ENCODE measurements around the gene WDR89. TPM values are rescaled to one million over a fixed set of nuclear protein-coding genes. Genes with fewer than 3 reads are reported as not detected.

The WDR89 gene
- total and polyA plus RNA-seq, 4 donors, result 7.0 to 17.9 (median 8.7) TPM

DNA sequence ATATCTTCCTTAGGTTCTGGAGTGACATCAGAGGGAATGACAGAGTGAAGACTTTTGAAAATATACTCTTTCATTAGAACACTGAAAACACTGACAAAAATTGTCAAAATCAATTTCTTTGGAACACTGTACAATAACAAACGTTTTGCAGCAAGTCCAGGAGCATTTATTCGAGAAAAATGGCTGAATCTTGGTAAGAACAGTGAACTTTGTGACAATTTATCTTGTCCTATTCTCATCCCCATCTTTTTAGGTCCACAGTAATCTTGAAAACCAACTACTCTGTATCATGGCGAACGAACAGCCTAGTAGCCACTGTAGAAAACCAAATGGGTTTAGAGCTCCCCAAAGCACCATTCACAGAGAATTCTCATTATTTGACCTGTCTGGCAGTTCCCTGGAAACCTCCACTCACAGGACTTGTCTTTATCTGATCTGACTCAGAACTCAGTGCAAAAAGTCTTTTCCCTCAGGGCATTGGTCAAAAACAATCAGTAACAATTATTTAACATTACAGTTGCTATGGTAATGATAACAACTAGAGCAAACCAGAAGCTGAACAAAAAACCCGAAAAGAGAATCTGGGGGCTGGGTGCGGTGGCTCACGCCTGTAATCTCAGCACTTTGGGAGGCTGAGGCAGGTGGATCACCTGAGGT is 78.2 kb downstream of the WDR89 start:
- Histone ChIP-seq H3K27me3 (ENCODE audit: control insufficient read depth in 3 of 3, insufficient read depth in 3 of 3, low read length in 2 of 3) (no peaks in the 10 kb centered on the region), H3K9me3 (ENCODE audit: control insufficient read depth in 4 of 4, insufficient read depth in 3 of 4, low read length in 3 of 4) (no peaks in the 10 kb centered on the region), H3K9ac (ENCODE audit: insufficient read depth in 1 of 2, low read length in 2 of 2) (no peak overlapping the region), H3K36me3 (ENCODE audit: control insufficient read depth in 4 of 4, insufficient read depth in 4 of 4, low read length in 4 of 4) (no peaks in the 10 kb centered on the region), H3K4me3 (no peak overlapping the region), H3K4me1 (ENCODE audit: control insufficient read depth in 5 of 5, insufficient read depth in 5 of 5, low read length in 5 of 5) (no peaks in the 10 kb centered on the region), H3K27ac (ENCODE audit: low read depth in 1 of 2, low read length in 1 of 2) (no peak overlapping the region)
- 85 to 91% methylated on average over 7 of the region's 7 CpGs for WGBS, 2 donors
- DNase-seq, result no peak
- TF ChIP-seq, protein P1, sequence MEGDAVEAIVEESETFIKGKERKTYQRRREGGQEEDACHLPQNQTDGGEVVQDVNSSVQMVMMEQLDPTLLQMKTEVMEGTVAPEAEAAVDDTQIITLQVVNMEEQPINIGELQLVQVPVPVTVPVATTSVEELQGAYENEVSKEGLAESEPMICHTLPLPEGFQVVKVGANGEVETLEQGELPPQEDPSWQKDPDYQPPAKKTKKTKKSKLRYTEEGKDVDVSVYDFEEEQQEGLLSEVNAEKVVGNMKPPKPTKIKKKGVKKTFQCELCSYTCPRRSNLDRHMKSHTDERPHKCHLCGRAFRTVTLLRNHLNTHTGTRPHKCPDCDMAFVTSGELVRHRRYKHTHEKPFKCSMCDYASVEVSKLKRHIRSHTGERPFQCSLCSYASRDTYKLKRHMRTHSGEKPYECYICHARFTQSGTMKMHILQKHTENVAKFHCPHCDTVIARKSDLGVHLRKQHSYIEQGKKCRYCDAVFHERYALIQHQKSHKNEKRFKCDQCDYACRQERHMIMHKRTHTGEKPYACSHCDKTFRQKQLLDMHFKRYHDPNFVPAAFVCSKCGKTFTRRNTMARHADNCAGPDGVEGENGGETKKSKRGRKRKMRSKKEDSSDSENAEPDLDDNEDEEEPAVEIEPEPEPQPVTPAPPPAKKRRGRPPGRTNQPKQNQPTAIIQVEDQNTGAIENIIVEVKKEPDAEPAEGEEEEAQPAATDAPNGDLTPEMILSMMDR (IDR thresholded peaks at IDR 0.05; ENCODE audit: control extremely low read depth, extremely low read depth), result no peak
- no peak for ATAC-seq (ENCODE audit: insufficient read depth, low FRiP score)

GRCh38 chr14:63562405-63562804 is 79.3 kb downstream of the WDR89 start:
- WGBS, 2 donors, result 81 to 88% methylated on average over 3 of the region's 3 CpGs
- ATAC-seq (ENCODE audit: insufficient read depth, low FRiP score) (no peak), DNase-seq (no peak)
- H3K27ac ChIP-seq (ENCODE audit: low read depth in 1 of 2, low read length in 1 of 2), result no peak overlapping the region
- H3K9ac ChIP-seq (ENCODE audit: insufficient read depth in 1 of 2, low read length in 2 of 2), result no peak overlapping the region
- H3K4me1 ChIP-seq (ENCODE audit: control insufficient read depth in 5 of 5, insufficient read depth in 5 of 5, low read length in 5 of 5), result no peaks in the 10 kb centered on the region
- TF ChIP-seq, protein P1 (IDR thresholded peaks at IDR 0.05; ENCODE audit: control extremely low read depth, extremely low read depth), result no peak
- H3K9me3 ChIP-seq (ENCODE audit: control insufficient read depth in 4 of 4, insufficient read depth in 3 of 4, low read length in 3 of 4), result no peaks in the 10 kb centered on the region
- no peaks in the 10 kb centered on the region for H3K36me3 ChIP-seq (ENCODE audit: control insufficient read depth in 4 of 4, insufficient read depth in 4 of 4, low read length in 4 of 4)
- no peaks in the 10 kb centered on the region for H3K27me3 ChIP-seq (ENCODE audit: control insufficient read depth in 3 of 3, insufficient read depth in 3 of 3, low read length in 2 of 3)
- H3K4me3 ChIP-seq, result no peak overlapping the region

DNA sequence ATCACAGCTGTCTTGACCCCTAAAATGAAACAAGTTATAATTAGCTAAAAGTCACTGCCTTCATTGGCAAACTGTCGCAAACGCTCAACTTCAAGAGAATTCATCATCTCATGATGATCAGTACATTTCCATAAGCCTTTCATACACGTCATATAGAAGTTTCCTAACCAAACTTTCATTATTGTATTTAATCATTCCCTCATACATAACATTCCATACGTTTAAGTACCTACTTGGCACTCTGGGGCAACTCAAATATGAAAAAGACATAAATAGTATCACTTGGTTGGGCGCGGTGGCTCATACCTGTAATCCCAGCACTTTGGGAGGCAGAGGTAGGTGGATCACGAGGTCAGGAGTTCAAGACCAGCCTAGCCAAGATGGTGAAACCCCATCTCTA is 86.1 kb downstream of the WDR89 start:
- 82% methylated on average over 7 of the region's 7 CpGs for WGBS, 2 donors
- H3K4me3 ChIP-seq, result no peak overlapping the region
- no peaks in the 10 kb centered on the region for H3K4me1 ChIP-seq (ENCODE audit: control insufficient read depth in 5 of 5, insufficient read depth in 5 of 5, low read length in 5 of 5)
- TF ChIP-seq, protein P1 (IDR thresholded peaks at IDR 0.05; ENCODE audit: control extremely low read depth, extremely low read depth), result no peak
- no peaks in the 10 kb centered on the region for H3K36me3 ChIP-seq (ENCODE audit: control insufficient read depth in 4 of 4, insufficient read depth in 4 of 4, low read length in 4 of 4)
- DNase-seq (no peak), ATAC-seq (ENCODE audit: insufficient read depth, low FRiP score) (no peak)
- H3K9me3 ChIP-seq (ENCODE audit: control insufficient read depth in 4 of 4, insufficient read depth in 3 of 4, low read length in 3 of 4), result no peaks in the 10 kb centered on the region
- H3K9ac ChIP-seq (ENCODE audit: insufficient read depth in 1 of 2, low read length in 2 of 2), result no peak overlapping the region
- H3K27me3 ChIP-seq (ENCODE audit: control insufficient read depth in 3 of 3, insufficient read depth in 3 of 3, low read length in 2 of 3), result no peaks in the 10 kb centered on the region
- no peak overlapping the region for H3K27ac ChIP-seq (ENCODE audit: low read depth in 1 of 2, low read length in 1 of 2)

GRCh38 chr14:63551332-63551731 is 90.3 kb downstream of the WDR89 start:
- Histone ChIP-seq H3K9me3 (ENCODE audit: control insufficient read depth in 4 of 4, insufficient read depth in 3 of 4, low read length in 3 of 4) (no peaks in the 10 kb centered on the region), H3K36me3 (ENCODE audit: control insufficient read depth in 4 of 4, insufficient read depth in 4 of 4, low read length in 4 of 4) (no peaks in the 10 kb centered on the region), H3K27ac (ENCODE audit: low read depth in 1 of 2, low read length in 1 of 2) (no peak overlapping the region), H3K9ac (ENCODE audit: insufficient read depth in 1 of 2, low read length in 2 of 2) (no peak overlapping the region), H3K4me1 (ENCODE audit: control insufficient read depth in 5 of 5, insufficient read depth in 5 of 5, low read length in 5 of 5) (no peaks in the 10 kb centered on the region), H3K27me3 (ENCODE audit: control insufficient read depth in 3 of 3, insufficient read depth in 3 of 3, low read length in 2 of 3) (no peaks in the 10 kb centered on the region), H3K4me3 (no peak overlapping the region)
- ATAC-seq (ENCODE audit: insufficient read depth, low FRiP score) (no peak), DNase-seq (no peak)
- TF ChIP-seq, protein P1 (IDR thresholded peaks at IDR 0.05; ENCODE audit: control extremely low read depth, extremely low read depth), result no peak
- 70 to 96% methylated on average over 3 of the region's 3 CpGs for WGBS, 2 donors
